ENCODE measurements around the gene RAP1GAP2.

RAP1GAP2 gene

DNA sequence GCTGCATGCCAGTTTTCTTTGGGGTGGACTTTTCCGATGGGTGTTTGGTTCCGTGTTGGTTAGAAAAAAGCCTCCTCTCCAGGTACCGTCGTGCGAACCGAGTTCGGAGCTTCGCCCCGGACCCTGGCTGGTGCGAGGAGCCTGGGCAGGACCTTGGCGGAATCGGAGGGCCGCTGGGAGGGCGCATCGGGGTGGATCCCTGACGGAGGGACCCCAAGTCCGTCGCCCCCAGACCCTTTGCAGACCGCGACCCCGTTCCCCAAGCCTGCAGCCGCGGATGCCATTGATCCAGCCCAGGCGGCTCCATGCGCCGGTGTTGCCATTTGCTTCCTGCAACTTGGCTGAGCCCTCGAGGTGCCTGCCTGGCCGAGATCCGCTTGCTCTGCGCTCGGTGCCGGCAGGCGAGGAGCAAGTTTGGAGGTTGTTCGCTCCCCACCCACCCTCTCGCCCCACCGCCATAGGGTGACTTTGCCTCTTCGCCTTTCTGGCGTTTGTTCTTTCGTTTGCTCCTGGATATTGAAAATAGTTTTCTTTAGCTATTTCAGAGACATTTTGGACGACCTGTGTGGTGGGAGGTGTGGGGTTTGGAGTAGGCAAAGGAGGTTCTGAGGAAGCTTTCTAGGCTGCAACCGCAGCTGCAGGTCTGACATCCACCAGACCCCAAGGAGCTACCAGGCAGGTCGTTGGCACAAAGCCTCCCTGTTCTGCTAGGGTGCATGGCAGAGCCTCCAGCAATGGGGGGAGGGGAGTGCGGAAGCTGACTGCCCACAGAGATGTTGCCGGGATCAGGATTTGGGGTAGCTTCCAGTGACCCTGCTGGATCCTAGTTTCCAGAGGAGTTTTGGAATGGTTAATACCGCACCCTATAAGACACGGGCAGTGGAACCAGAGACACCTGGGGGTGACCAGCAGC is 58.2 kb downstream of the RAP1GAP2 start:
- peak; percentile 21 for DNase-seq

DNA sequence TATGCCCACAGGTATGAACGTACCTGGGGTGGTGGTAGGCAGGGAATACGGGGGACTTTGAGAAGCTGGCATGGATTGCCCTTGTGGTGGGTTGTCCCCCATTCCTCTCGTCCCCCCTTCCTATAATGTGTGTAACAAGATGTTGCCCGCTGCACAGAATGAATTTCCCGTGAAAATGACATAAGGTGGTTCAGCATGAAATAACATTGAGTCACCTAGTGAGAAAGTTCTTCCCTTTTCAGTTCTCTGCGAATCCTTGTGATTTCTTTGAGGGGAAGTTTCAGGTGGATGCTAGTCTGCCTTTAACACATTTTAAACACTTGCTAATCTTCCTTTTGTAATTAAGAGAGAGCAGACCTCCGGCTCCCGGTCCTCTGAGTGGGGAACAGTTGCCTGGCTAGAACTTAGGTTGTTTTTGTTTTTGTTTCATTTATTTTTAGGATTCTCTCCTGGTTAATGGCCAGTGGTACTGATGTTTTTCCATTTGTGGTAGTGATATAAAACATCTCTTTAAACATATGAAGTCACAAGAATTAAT is 58.9 kb downstream of the RAP1GAP2 start:
- no peak for DNase-seq

DNA sequence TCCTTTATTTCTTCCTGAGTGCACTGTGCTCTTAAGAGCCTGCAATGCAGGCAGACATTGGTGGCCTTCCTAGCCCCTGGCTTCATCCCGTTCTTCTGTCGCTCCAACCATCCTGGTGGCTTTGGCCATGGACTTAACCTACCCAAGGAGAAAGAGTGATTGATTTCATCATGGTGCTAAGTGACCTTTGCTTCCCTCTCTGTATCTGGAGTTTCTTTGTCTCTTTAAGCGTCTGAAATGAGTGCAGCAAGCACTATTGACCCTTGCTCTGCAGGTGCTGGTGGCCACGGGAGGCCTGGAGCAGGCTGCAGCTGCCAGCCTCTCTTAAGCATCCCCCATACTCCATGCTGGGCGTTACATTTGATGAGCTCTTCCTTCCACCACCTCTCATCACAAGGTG is 60.5 kb downstream of the RAP1GAP2 start:
- DNase-seq = no peak

DNA sequence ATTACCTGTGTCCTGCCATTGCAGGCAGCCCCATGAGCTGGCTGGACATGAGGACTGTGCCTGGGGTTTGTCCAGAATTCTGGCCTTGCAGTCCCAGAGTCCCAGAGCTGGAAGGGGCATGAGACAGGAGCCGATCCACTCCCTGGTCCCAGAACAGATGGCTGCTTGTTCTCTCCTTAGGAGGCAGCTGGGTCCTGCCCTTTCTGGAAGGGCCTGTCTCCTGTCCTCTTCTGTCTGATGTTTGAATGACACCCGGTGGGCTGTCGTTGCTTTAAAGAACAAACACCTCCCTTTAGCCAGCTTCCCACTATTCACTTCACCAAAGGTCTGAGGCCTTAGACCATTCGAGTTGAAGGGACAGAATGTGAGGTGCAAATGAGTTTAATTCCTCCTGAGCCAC is 63.8 kb downstream of the RAP1GAP2 start:
- DNase-seq = no peak

DNA sequence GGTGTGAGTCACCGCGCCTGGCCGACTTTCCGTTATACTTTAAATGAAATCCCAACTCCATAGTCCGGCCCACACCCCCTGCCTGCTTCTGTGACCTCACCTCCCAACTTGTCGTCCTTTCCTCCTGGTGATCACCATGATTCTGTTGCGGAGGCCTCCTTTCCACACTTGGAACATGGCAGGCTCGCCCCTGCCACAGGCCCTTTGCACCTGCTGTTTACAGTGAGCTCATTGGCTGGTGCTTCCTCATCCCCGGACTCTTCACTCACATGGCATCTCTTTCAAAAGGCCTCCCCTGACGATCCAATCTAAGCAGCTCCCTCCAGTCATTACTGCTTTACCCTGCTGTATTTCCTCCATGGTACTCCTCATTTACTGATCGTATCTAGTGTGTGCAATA is 64.6 kb downstream of the RAP1GAP2 start:
- DNase-seq = no peak

DNA sequence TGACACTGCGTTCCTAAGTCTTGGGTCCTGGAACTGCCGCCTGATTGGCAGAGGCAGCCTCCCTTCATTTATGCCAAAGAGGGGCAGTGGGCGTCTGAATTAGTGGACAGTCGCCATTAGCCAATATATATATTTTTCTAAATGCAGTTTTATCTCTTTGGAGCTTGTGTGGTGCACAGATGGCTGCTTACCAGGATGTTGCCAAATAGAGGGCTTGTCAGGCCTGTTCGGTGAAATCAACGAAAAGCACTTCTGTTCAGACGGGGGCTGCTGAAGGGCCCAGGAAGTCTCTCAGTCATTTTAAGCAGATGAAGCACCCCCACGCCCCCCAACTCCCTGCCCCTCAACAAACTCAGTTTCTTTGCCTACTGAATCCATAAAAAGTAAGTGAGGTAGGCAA is 66.0 kb downstream of the RAP1GAP2 start:
- DNase-seq = no peak

DNA sequence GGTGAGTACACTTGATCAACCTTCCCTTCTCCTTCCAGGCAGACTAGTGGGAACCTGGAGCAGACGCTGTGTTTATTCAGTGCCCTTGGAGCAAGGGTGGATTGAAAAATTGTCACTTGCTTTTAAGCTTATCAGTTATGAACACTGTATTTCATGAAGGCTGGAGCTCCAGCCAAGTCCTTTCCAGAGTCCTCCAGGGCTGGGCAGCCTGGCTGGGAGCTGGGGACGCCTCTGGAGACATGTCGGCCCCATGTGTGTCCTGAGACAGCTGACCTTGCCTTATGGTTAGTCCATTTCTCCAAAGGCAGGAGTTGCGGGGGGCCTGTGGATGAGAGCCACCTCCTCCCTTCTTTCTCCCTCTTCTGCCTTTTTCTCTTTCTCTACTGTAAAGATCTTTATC is 67.0 kb downstream of the RAP1GAP2 start:
- no peak for DNase-seq

DNA sequence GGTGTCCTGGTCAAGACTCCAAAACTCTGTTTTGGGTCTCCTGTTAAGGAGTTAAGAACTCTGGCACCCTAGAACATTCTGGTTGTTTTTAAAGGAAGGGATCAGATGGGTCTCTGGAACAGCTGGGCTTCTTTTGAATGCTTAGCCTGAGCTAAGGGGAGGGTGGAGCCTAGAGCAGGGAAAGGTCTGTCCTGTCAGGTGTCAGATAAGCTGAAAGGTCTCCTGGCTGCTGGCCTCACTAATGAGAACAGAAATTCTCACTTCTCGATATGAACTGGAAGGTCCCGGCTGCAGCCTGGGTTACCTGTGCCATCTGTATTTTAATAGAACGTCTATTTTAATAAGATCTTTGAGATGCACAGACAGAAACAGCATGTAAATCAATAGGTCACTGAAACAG is 69.0 kb downstream of the RAP1GAP2 start:
- no peak for DNase-seq

DNA sequence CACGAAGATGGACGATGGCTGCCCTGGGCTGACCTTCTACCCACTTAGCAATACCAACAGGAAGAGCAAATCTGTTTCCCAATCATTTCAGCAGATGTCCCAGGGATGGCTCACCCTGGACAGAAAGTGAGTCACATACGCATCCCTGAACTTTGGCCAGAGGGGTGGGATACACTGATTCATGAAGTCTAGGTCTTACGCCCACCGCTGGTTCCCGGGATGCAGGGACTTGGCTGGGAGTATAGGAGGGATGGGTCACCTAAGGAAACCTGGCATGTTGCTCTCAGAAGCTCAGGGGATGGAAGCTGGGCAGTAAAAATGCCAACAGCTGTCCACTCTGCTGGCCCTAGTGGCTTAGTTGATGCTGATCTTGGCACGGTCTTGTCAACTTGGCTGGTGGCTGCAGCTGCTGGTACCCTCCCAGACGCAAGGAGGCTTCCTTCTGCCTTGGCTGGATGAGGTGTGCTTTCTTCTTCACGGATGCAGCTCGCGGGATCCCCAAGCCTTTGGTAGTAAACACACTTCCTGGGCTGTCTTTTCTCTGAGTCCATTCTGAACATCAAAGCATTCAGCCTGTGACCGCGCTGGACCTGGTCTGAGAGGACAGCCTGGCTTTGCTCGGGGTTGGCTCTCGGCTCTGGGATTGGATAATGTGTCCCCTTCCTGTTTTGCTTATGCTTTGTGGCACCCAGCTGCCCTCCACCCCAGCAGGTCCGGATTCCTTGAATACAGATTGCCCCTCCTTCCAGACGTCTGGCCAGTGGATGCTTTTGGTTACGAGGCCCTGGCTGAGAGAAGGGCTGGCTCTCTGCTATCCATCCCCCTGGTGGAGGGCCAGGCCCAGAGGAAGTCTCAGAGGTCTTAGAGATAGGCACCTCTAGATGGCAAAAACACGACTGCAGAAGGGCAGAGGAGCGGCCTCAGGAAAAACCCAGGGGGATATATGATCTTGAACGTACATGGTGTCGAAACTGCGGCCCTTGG is 71.5 kb downstream of the RAP1GAP2 start:
- no peak for DNase-seq

DNA sequence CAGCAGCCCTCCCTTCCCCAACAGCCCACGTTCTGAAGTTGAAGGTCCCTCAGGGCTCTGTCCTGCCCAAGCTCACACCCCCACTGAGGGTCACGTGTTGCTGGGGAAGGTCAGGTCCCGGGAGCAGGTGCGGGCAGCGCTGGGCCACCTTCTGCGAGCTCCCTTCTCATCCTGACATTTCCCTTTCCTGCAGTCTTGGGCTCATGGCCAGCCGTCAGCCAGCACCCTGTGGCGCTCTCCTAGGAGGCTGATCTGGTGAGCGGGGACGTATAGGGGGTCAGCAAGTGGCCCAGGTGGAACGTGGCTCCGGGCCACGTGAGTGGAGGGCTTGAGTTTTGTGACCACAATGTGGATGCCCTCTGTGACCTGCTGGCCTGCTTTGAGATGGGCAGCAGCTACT is 73.4 kb downstream of the RAP1GAP2 start:
- DNase-seq = no peak

DNA sequence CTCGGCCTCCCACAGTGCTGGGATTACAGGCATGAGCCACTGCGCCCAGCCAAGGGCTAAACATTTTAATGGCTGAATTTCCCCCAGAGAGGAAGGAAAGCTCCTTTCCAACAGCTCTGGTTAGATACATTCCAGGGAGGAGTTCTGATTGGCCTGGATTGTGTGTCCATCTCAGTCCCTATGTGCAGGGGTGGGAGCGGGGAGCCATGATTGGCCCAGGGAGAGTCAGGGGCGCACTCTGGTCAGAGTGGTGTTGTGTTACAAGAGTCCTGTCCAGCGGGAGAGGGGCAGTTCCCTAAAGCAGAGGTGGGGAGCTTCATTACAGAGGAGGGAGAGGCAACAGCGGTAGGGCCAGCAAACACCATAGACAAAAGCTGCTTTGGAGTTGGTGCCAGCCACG is 75.0 kb downstream of the RAP1GAP2 start:
- DNase-seq = no peak

DNA sequence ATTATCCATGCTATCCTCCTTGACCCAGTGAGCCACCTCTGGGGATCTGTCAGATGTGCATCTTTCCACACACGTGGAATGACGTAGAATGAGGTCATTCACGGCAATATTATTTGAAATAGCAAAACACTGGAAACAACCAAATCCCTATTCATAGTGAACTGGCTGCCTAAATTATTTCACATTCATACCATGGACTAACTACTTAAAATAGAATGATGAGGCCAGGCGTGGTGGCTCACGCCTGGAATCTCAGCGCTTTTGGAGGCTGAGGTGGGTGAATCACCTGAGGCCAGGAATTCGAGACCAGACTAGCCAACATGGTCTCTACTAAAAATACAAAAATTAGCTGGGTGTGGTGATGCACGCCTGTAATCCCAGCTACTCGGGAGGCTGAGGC is 75.5 kb downstream of the RAP1GAP2 start:
- no peak for DNase-seq

DNA sequence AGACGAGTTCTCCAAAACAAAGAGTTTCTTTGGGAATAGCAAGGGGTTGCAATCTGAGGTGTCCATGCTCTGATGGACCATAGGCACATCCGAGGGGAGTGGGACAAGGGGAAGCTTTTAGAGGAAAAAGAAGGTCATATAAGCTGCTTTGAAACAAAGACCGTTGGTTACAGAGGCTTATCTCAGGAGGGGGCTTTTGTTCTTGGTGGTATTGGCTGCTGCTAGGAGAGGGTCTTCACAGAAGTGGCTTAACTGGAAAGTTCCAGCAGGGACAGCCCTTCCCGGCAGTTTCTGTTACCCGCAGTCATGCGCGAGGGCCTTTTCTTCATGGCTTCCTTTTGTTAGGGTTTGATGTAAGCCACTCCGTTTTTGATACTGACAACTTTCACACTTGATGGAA is 76.0 kb downstream of the RAP1GAP2 start:
- DNase-seq = no peak

DNA sequence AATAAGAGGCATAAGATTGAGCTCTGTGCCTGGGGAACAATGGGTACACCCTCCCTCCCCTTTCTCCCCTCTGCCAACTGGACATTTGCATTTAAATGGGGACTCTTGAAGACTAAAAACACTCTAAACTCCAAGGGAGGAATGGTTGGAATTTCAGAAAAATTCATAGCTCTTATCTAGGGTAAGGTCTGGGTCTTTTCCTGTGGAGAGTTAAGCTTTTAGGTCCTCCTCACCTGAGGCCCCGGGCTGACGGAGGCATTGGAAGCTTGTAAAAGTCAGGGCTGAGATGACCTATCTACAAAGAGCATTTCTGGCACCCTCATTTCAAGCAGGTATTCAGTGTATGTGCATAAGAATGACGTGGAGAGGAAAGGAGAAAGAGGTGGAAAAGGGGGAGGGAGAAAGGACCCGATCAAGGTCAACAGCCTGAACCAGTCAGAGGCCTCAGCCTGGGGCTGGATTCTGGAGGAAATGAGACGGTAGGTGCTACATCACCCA is 78.0 kb downstream of the RAP1GAP2 start:
- no peak for DNase-seq

DNA sequence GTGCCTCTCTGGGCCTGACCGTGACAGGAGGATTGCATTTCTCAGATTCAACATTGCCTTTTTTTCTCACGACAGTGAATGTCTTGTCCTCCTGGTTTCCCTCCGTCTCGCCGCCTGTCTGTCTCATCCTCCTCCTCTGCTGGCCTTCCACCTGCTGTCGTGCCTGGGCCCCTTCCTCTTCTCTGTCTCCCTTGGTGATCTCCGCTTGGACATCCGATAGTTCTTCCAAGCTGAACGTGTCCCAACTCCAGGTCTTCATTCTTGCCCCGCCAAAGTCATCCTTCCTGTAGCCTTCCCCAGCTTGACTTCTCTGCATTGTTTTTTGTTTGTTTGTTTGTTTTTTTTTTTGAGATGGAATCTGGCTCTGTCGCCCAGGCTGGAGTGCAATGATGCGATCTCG is 79.4 kb downstream of the RAP1GAP2 start:
- no peak for DNase-seq

DNA sequence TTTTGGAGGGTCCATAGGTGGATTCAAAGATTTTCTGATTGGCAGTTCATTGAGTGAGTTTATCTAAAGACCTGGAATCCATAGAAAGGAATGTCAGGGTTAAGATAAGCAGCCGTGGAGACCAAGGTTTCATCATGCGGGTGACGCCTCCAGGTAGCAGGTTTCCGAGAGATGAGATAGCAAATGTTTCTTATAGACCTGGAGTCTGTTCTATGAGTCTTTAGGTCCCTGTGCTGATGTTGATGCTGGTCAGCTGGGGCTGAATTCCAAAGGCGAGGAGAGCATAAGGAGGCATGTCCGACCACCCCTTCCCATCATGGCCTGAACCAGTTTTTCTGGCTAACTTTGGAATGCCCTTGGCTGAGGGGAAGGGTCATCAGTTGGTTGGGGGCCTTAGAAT is 80.2 kb downstream of the RAP1GAP2 start:
- no peak for DNase-seq

DNA sequence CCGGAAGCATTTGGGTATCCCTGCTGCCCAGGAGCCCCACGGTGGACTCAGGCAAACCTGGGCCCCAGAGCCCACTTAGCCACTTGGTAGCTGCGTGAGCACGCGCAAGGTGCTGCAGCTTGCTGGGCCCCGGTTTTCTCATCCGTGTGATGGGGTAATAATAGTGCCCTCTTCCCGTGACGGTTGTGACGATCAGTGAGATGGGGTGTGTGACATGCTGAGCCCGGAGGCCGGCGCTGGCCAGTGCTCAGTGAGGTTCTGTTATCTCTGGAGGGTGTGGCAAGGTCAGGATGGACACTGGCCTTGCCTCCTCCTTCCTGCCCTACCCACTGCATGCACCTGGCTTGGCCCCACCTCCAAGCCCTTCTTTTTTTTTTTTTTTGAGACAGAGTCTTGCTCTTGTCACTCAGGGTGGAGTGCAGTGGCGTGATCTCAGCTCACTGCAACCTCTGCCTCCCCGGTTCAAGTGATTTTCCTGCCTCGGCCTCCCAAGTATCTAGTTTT is 82.6 kb downstream of the RAP1GAP2 start:
- DNase-seq = no peak

DNA sequence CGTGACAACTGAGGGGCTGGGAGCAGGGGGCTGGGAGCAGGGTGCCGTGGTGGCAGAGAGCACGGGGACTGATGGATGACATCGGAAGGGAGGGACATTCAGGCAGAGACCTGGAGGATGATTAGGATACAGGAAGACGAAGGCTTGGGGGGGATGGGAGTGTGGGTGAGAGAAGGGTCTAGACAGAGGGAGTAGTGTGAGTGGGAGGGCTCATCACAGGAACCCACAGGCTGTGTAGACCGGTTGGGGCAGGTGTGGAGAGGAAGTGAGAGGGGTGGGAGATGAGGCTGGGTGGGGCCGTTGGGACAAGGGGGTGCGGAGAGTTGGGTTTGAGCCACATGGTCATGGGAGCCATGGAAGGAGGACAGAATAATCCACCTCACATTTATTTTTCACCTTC is 83.8 kb downstream of the RAP1GAP2 start:
- DNase-seq = no peak

DNA sequence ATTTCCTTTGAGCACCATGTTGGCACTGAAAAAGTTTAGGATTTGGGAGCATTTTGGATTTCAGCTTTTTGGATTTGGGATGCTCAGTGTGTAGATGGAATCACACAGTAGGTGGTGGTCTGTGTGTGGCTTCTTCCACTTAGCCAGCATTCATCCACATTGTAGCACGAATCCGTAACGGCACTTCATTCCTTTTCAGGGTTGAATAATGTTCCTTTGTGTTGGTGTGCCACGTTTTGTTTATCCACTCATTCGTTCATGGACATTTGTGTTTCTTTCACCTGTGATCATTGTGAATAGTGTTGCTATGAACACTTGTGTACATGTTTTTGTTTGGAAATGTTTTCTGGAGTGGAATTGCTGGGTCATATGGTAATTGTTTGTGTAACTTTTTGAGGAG is 85.1 kb downstream of the RAP1GAP2 start:
- no peak for DNase-seq

DNA sequence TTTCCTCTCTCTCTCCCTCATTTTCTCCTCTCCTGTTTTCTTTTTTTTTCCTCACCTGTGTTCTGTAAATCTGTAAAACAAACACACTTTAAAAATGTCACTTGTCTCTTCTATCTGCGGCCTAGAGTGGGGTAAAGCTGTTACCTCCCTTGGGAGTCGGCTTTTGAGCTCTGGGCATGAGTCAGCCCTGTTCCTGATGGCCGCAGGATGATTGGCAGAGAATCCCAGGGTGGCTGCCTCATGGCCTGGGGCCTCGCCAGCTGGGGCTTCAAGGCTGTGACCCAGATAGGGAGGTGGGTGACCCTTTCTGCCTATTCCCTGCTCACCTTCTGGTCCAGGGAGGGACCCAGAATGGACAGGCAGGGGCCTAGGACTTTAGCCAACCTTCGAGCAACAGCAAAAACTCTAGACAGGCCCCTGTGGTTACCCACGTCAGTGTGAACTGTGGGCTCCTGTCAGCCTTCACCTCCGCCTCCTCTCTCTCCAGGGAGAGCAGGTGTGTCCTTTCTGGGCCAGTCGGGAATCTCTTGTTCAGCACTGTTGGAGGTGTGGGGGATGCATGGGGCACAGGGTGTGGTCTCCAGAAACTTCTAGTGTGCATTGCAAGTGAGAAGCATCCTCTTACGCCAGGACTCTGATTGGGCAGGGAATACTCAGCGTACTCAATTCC is 87.4 kb downstream of the RAP1GAP2 start:
- no peak for DNase-seq

DNA sequence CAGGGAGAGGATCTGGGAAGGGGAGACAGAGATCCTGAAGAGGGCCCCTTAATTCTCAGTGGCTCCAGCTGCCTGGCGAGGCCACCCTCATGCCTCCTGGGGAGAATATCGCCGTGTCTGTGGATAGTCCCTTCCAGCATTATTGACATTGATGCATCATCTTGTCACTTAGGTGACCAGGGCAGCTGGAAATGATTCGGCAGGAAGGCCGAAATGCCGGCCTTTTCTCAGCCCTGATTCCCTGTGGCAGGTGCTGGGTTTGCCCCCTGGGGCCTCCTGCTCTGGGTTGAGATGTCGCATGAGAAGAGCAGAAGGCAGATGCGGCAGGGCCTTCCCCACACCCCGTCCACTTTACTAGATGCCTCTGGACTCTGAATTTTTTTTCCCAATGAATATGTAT is 89.5 kb downstream of the RAP1GAP2 start:
- no peak for DNase-seq

DNA sequence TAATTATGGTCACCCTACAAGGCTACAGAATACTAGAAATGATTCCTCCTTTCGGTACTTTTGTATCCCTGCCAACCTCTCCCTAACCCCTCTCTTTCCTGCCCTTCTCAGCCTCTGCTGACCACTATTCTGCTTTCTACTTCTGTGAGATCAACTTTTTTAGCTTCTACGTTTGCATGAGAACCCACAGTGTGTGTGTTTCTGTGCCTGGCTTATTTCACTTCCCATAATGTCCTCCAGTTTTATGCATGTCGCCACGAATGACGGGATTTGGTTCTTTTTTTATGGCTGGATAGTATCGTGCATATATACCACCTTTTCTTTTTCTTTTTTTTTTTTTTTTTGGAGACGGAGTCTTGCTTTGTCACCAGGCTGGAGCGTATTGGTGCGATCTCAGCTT is 92.1 kb downstream of the RAP1GAP2 start:
- no peak for DNase-seq

DNA sequence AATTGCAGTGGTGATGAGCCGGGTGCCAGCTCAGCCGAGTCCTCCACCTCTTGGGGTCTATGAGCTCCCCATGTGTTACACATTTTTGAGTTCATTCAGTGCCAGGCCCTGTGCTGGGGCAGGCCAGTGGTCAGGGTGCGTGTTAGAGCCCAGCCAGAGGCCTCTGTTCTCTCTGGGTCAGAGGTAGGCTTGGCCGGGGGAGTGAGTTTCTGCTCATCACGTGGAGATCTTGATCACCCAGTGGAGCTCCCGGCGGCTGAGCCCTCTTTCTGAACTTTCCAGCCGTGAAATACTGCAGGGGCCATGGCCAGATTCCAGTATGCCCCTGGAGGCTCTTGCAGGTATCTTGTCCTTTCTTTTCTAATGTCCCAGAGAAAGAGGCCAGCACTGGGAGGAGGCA is 93.0 kb downstream of the RAP1GAP2 start:
- no peak for DNase-seq
